ENCODE results near the gene RPL41.

The RPL41 gene

GRCh38 chr12:56127888-56128669 is 11.6 kb downstream of the RPL41 start, which contains the start of gene ESYT1:
TSS of gene ESYT1 (plus strand) at chr12:56128267. CDS start at chr12:56128320, 53 bp downstream.
- TF ChIP-seq POLR2A (IDR thresholded peaks at IDR 0.05; ENCODE audit: low read depth, low read length) = peak; percentile 80
- FAIRE-seq (peak; percentile 91), DNase-seq (ENCODE audit: insufficient read length, low spot score) (peak; percentile 93)

GRCh38 chr12:56128670-56129205 is 12.3 kb downstream of the RPL41 start:
- DNase-seq (ENCODE audit: insufficient read length, low spot score) (no peak), FAIRE-seq (no peak)
- TF ChIP-seq POLR2A (IDR thresholded peaks at IDR 0.05; ENCODE audit: low read depth, low read length) = no peak

- FAIRE-seq (no peak), DNase-seq (ENCODE audit: insufficient read length, low spot score) (no peak)
- TF ChIP-seq POLR2A (IDR thresholded peaks at IDR 0.05; ENCODE audit: low read depth, low read length) = peak; percentile 66
Observed at GRCh38 chr12:56129206-56129941, 12.9 kb downstream of the RPL41 start.

- FAIRE-seq (no peak), DNase-seq (ENCODE audit: insufficient read length, low spot score) (no peak)
- TF ChIP-seq POLR2A (IDR thresholded peaks at IDR 0.05; ENCODE audit: low read depth, low read length) = no peak
Observed at GRCh38 chr12:56129942-56130495, 13.6 kb downstream of the RPL41 start.

- FAIRE-seq (no peak), DNase-seq (ENCODE audit: insufficient read length, low spot score) (no peak)
- TF ChIP-seq POLR2A (IDR thresholded peaks at IDR 0.05; ENCODE audit: low read depth, low read length) = no peak
Observed at GRCh38 chr12:56130876-56131275, 14.4 kb downstream of the RPL41 start.

- FAIRE-seq (no peak), DNase-seq (ENCODE audit: insufficient read length, low spot score) (no peak)
- no peak for TF ChIP-seq POLR2A (IDR thresholded peaks at IDR 0.05; ENCODE audit: low read depth, low read length)
Observed at GRCh38 chr12:56134897-56135296, 18.5 kb downstream of the RPL41 start.

- FAIRE-seq = no peak
- TF ChIP-seq POLR2A (IDR thresholded peaks at IDR 0.05; ENCODE audit: low read depth, low read length) = no peak
- DNase-seq (ENCODE audit: insufficient read length, low spot score) = no peak
Observed at GRCh38 chr12:56137853-56138571, 21.6 kb downstream of the RPL41 start.

GRCh38 chr12:56141946-56142784 is 25.7 kb downstream of the RPL41 start:
- FAIRE-seq (no peak), DNase-seq (ENCODE audit: insufficient read length, low spot score) (no peak)

GRCh38 chr12:56143217-56143616 is 26.8 kb downstream of the RPL41 start:
- no peak for DNase-seq (ENCODE audit: insufficient read length, low spot score)
- no peak for FAIRE-seq
- TF ChIP-seq POLR2A (IDR thresholded peaks at IDR 0.05; ENCODE audit: low read depth, low read length) = no peak

More at GRCh38 chr12:56141946-56142784, 25.7 kb downstream of the RPL41 start:
- no peak for TF ChIP-seq POLR2A (IDR thresholded peaks at IDR 0.05; ENCODE audit: low read depth, low read length)

GRCh38 chr12:56143870-56144269 is 27.4 kb downstream of the RPL41 start:
- DNase-seq (ENCODE audit: insufficient read length, low spot score) (no peak), FAIRE-seq (no peak)
- no peak for TF ChIP-seq POLR2A (IDR thresholded peaks at IDR 0.05; ENCODE audit: low read depth, low read length)

- TF ChIP-seq POLR2A (IDR thresholded peaks at IDR 0.05; ENCODE audit: low read depth, low read length) = no peak
- FAIRE-seq = no peak
- no peak for DNase-seq (ENCODE audit: insufficient read length, low spot score)
Observed at GRCh38 chr12:56145217-56145616, 28.8 kb downstream of the RPL41 start.

GRCh38 chr12:56146492-56147460 is 30.3 kb downstream of the RPL41 start:
- no peak for DNase-seq (ENCODE audit: insufficient read length, low spot score)
- no peak for FAIRE-seq
- no peak for TF ChIP-seq POLR2A (IDR thresholded peaks at IDR 0.05; ENCODE audit: low read depth, low read length)
